ENCODE data around the gene MGMT.

GRCh38 chr10:129761197-129761972 lies 294.3 kb downstream of the MGMT start:
- TF ChIP-seq GATA2 (CRISPR knock-in tag; IDR thresholded peaks at IDR 0.05) (no peak), EGR1 (conservative IDR thresholded peaks at IDR 0.05) (no peak), HNRNPLL (IDR thresholded peaks at IDR 0.05; ENCODE audit: low read depth, low read length, poor library complexity, severe bottlenecking) (no peak), CHD2 (IDR thresholded peaks at IDR 0.05; ENCODE audit: low read depth, low read length) (no peak), SRF (CRISPR knock-in tag; IDR thresholded peaks at IDR 0.05) (no peak), JUN (IDR thresholded peaks at IDR 0.05; ENCODE audit: borderline replicate concordance, low read depth, low read length) (no peak), JUN (CRISPR knock-in tag; IDR thresholded peaks at IDR 0.05; ENCODE audit: borderline replicate concordance) (no peak), ZC3H4 (CRISPR knock-in tag; IDR thresholded peaks at IDR 0.05; ENCODE audit: borderline replicate concordance) (no peak)

Data from K562 (cell line).